ENCODE measurements around the gene HSD17B8. TPM values are rescaled to one million over a fixed set of nuclear protein-coding genes. Genes with fewer than 3 reads are reported as not detected.

The HSD17B8 gene
- total RNA-seq, 1 donor from 2014 or later: 3.5 TPM

DNA sequence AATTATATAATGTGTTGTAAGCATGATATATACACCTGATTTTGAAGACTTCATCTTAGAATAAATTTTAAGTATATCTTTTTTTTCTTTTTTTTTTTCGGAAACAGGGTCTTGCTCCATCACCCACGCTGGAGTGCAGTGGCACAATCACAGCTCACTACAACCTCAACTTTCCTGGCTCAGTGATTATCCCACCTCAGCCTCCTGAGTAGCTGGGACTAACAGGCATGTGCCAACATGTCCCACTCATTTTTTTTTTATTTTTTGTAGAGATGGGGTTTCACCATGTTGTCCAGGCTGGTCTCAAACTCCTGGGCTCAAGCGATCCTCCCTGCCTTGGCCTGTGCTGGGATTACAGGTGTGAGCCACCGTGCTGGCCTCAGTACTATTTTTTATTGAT lies 50.1 kb downstream of the HSD17B8 start:
- Mint-ChIP-seq H3K4me3 (ENCODE audit: unreplicated experiment) (no peak overlapping the region), H3K9me3 (ENCODE audit: unreplicated experiment) (no peaks in the 10 kb centered on the region), H3K27ac (ENCODE audit: unreplicated experiment) (no peak overlapping the region), H3K27me3 (ENCODE audit: unreplicated experiment) (no peaks in the 10 kb centered on the region), H3K4me1 (ENCODE audit: unreplicated experiment) (peaks cover 20% of the 10 kb centered on the region), H3K36me3 (ENCODE audit: unreplicated experiment) (peaks cover 22% of the 10 kb centered on the region)
- no peak for DNase-seq (ENCODE audit: extremely low spot score, unreplicated experiment)
- TF ChIP-seq, protein P1, sequence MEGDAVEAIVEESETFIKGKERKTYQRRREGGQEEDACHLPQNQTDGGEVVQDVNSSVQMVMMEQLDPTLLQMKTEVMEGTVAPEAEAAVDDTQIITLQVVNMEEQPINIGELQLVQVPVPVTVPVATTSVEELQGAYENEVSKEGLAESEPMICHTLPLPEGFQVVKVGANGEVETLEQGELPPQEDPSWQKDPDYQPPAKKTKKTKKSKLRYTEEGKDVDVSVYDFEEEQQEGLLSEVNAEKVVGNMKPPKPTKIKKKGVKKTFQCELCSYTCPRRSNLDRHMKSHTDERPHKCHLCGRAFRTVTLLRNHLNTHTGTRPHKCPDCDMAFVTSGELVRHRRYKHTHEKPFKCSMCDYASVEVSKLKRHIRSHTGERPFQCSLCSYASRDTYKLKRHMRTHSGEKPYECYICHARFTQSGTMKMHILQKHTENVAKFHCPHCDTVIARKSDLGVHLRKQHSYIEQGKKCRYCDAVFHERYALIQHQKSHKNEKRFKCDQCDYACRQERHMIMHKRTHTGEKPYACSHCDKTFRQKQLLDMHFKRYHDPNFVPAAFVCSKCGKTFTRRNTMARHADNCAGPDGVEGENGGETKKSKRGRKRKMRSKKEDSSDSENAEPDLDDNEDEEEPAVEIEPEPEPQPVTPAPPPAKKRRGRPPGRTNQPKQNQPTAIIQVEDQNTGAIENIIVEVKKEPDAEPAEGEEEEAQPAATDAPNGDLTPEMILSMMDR (IDR thresholded peaks at IDR 0.05): no peak

Small RNA genes within 50 kb of the gene (microRNA-seq; reads per million reads assigned to microRNA genes)
- gene MIR219A1 (ENCODE audit: unreplicated experiment): 3.8 reads per million

Other genes with a start within 250 kb of the HSD17B8 start
- 166 and 168 TPM in 2 replicates for gene BRD2, start 236.1 kb upstream of the HSD17B8 start, total RNA-seq
- not detected in 2 replicates for gene HLA-DOA, start 195.1 kb upstream of the HSD17B8 start, total RNA-seq
- gene HLA-DPA1, start 131.0 kb upstream of the HSD17B8 start, total RNA-seq: 1.8 and 2.0 TPM in 2 replicates
- 4.7 and 5.5 TPM in 2 replicates for gene HLA-DPB1, start 128.7 kb upstream of the HSD17B8 start, total RNA-seq
- 2.7 and 3.3 TPM in 2 replicates for gene COL11A2, start 12.2 kb upstream of the HSD17B8 start, total RNA-seq
- gene RXRB, start 4.0 kb upstream of the HSD17B8 start, total RNA-seq: 53.1 and 58.3 TPM in 2 replicates
- 201 and 209 TPM in 2 replicates for gene SLC39A7, start 3.8 kb upstream of the HSD17B8 start, total RNA-seq
- gene RING1, start 3.8 kb downstream of the HSD17B8 start, total RNA-seq: 56.6 and 58.8 TPM in 2 replicates
- gene VPS52, start 67.2 kb downstream of the HSD17B8 start, total RNA-seq: 60.3 and 67.4 TPM in 2 replicates
- gene RPS18, start 67.4 kb downstream of the HSD17B8 start, total RNA-seq: 2,180 and 2,216 TPM in 2 replicates
- gene B3GALT4, start 72.5 kb downstream of the HSD17B8 start, total RNA-seq: 6.3 and 6.5 TPM in 2 replicates
- 59.1 and 63.4 TPM in 2 replicates for gene WDR46, start 84.6 kb downstream of the HSD17B8 start, total RNA-seq
- 29.7 and 30.3 TPM in 2 replicates for gene PFDN6, start 84.9 kb downstream of the HSD17B8 start, total RNA-seq
- 72.4 and 77.6 TPM in 2 replicates for gene RGL2, start 94.3 kb downstream of the HSD17B8 start, total RNA-seq
- gene TAPBP, start 109.4 kb downstream of the HSD17B8 start, total RNA-seq: 117 and 130 TPM in 2 replicates
- 29.3 and 30.6 TPM in 2 replicates for gene ZBTB22, start 113.1 kb downstream of the HSD17B8 start, total RNA-seq
- 30.1 and 30.4 TPM in 2 replicates for gene DAXX, start 118.3 kb downstream of the HSD17B8 start, total RNA-seq
- gene KIFC1, start 187.2 kb downstream of the HSD17B8 start, total RNA-seq: 10.8 and 11.6 TPM in 2 replicates
- gene PHF1, start 206.4 kb downstream of the HSD17B8 start, total RNA-seq: 50.3 and 53.5 TPM in 2 replicates
- gene CUTA, start 213.5 kb downstream of the HSD17B8 start, total RNA-seq: 302 and 325 TPM in 2 replicates
- 30.7 and 34.7 TPM in 2 replicates for gene SYNGAP1, start 215.4 kb downstream of the HSD17B8 start, total RNA-seq
- 7.0 and 7.5 TPM in 2 replicates for gene ZBTB9, start 249.9 kb downstream of the HSD17B8 start, total RNA-seq